Prostate gland (tissue), 2 donors: ENCODE data around the gene CCDC92.

Source experiments
- POLR2AphosphoS5 ChIP-seq: sonication (generic); formaldehyde crosslinking; IDR thresholded peaks from one replicate; pipeline ENCODE4 v1.6.1; 2017; ENCODE audit warnings: antibody characterized with exemption
- TF ChIP-seq, protein P1 (sequence below), 4 experiments: fragments of 200-600 bp in 2 of 4; fragments of 450-650 bp in 2 of 4; sonication (generic) in 2 of 4; IDR thresholded peaks; 1 replicate in 3 of 4; 2 replicates in 1 of 4; pipeline ENCODE4 v1.5.1; 2016 to 2019; ENCODE audit warnings: antibody characterized with exemption in 4 of 4, mild to moderate bottlenecking in 2 of 4, moderate library complexity in 2 of 4

DNA sequence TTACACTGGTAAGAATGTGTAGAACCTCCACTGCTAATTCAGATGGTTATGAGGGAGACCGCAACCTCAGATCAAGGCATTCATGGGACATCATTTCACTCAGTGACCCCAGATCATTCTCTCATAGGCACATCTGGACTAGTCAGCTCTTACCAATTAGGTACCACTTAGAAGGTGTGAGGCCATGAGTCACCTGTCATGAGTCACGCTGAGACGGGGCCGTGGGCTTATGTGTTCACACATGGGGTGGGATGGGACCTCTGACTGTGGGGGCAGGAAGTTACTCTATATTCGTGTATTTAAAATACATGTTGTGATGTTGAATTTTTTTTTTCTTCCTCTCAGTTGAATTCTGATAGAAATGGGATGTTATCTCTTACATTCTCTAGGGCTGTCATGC is 55.9 kb downstream of the CCDC92 start:
- TF ChIP-seq POLR2AphosphoS5 = no peak
- TF ChIP-seq, protein P1, sequence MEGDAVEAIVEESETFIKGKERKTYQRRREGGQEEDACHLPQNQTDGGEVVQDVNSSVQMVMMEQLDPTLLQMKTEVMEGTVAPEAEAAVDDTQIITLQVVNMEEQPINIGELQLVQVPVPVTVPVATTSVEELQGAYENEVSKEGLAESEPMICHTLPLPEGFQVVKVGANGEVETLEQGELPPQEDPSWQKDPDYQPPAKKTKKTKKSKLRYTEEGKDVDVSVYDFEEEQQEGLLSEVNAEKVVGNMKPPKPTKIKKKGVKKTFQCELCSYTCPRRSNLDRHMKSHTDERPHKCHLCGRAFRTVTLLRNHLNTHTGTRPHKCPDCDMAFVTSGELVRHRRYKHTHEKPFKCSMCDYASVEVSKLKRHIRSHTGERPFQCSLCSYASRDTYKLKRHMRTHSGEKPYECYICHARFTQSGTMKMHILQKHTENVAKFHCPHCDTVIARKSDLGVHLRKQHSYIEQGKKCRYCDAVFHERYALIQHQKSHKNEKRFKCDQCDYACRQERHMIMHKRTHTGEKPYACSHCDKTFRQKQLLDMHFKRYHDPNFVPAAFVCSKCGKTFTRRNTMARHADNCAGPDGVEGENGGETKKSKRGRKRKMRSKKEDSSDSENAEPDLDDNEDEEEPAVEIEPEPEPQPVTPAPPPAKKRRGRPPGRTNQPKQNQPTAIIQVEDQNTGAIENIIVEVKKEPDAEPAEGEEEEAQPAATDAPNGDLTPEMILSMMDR (IDR thresholded peaks at IDR 0.05) = no peak
